GM12891 (cell line): ENCODE measurements around the gene TMEM38A.

ENCODE experiments used
- POLR2A ChIP-seq: IDR thresholded peaks from 2 replicates; pipeline ENCODE4 v1.6.1; 2011; ENCODE audit warnings: low read depth, low read length, control low read depth
- POLR2AphosphoS5 ChIP-seq: IDR thresholded peaks from 2 replicates; pipeline ENCODE4 v1.6.1; 2011; ENCODE audit warnings: low read depth, low read length, control low read depth
- POU2F2 ChIP-seq: IDR thresholded peaks from 2 replicates; pipeline ENCODE4 v1.6.1; 2011; ENCODE audit warnings: low read depth, mild to moderate bottlenecking, control low read depth, low read length, moderate library complexity
- TAF1 ChIP-seq: IDR thresholded peaks from 2 replicates; pipeline ENCODE4 v1.6.1; 2011; ENCODE audit warnings: low read depth, low read length, control low read depth

GRCh38 chr19:16677055-16677454 is 16.1 kb downstream of the TMEM38A start:
- TF ChIP-seq POLR2AphosphoS5 (no peak), POLR2A (no peak), POU2F2 (no peak), TAF1 (no peak)
